ENCODE results near the gene APLN.

Gene APLN, protein sequence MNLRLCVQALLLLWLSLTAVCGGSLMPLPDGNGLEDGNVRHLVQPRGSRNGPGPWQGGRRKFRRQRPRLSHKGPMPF

DNA sequence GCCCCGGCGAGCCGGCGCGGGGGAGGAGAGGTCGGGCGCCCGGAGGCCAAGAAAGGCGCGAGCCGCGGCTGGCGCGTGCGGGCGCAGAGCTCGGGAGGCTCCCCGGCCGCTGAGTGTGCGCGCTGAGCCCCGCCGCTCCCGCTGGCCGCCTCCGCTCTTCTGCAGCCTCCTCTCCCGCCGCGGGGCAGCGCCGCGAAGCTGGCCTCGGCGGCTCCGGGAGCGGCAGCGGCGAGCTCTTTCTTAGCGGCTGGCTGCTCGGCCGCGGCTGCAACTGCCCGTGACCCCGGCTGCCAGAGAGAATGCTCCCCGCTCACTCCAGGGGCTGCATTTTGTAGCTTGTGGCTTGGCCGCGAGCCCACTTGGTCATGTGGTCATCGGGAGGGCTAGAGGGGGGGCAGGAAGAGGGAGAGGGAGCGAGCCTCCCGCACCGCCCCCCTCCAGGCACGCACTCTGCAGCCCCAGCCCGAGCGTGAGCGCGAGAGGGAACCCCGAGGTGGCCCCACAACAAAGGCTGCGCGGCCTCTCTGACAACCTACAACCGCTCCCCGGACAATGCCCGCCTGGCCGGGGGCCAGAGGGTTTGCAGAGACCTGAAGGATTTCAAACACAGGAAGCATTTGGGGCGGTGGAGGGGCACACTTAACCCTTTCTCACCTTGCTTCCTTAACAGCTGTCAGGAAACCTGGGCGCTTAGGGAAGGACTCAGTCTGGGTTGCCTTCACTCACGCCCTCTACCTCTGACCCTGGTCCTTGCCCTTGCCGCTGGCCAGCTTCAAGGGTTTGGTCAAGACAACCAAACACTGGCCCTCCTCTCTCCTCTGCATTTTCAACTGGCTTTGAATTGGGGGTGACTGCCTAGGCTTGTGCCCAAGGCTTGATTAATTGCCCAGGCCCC lies at the start of gene APLN:
TSS of gene APLN (minus strand) at position 305 of the 895 bp plus-strand sequence. CDS start 326 bp downstream, outside the sequence.
- DNase-seq: peak; percentile 66

DNA sequence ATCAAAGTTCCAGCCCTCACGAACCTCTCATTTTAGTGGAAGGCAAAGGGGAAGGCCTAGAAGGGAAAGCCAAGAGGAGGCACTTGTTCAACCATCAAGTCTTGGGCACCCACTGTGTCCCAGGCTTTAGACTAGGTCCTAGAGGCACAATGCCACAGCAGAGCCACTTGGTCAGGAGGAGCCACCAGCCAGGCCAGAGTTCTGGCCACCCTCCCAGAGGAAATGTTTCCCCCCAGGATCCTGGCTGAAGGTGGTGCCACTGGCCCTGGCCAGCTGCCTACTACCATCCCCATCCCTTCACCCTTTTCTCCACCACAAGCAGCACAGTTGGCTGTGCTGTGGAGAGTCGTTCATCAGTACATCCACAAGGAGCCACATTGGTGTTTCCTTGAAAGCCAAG lies 49.7 kb upstream of the APLN start:
- no peak for DNase-seq

DNA sequence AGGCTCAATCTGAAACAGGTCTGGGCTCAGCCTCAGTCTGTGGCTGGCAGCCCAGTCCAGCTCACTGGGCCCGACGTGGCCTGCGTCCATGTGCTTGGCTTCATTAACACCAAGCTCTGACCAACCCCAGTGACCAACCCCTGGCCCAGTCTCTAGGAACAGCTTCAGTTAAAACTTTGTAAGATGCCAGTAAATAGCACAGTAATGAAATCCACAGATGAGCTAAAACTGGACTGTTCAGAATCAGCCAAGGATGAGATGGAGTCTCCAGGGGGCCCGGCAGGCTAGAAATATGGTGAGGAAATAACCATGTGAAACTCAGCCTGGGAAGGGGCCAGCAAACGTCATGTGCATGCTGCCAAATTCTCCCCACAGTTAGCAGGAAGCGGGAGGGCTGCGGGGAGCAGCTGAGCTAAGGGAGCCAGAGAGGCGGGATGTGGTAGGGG lies 46.9 kb upstream of the APLN start:
- no peak for DNase-seq

DNA sequence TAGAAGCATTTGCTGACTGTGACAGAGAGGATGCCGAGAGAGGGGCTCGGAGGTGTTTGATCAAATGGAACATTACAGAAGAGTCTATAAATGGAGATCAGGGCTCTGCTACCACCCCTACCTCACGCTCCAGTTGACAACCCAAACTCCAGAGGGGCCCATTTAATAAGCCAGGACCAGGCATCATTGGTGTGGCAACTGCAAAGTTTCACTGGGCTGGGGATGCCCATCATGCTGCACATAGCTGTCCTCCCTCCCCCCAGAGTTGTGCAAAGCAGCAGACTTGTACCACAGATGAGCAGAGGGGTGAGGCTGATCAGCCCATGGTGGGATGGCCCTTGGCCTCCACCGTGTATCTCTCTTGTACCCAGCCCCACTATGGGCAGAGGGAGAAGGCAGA lies 45.8 kb upstream of the APLN start:
- DNase-seq: no peak

DNA sequence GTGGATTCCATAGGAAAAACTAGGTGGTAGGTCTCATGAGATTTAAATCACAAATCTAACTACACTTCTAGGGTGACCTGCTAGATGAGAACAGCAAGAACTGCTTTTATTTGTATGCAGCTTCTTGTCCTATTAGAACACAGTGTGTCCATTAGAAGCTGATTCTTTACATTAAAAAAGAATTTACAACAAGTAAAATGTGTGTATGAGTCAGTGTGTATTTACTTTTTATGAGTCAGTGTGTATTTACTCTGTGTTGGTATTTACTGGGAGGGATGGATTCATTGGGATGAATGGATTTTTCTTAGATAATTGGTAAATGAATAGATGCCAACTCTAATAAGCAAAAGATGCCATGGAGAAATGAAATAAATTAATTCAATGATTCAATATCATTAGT lies 43.4 kb upstream of the APLN start:
- no peak for DNase-seq

DNA sequence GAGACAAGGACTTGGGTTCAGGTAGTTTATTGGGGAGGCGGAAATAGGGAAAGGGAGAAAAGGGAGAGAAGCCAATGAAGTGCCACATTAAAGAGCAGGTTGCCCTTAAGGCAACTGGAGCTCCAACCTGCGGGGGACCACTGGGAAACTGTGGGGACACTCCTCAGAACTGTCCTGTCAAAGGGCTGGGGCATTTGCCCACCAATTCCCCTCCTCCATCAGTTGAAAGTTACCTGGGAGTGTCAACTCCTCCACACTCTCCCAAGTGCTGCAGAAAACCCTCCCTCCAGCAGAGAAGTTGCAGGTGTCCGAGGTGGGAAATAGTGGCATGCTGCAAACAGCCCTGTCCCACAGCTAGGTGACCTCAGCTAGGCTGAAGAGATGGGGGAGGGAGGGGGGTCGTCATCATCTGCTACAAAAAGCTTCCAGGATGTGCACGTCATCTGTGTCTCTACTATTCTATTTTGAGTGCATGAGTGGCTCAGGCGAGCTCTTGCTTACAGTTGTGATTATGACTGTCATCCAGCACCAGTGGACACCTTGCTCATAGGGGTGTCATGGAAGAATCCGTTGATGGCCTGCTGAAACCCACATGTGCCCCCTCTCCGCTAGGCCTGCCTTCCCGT lies 42.6 kb upstream of the APLN start:
- DNase-seq: no peak

DNA sequence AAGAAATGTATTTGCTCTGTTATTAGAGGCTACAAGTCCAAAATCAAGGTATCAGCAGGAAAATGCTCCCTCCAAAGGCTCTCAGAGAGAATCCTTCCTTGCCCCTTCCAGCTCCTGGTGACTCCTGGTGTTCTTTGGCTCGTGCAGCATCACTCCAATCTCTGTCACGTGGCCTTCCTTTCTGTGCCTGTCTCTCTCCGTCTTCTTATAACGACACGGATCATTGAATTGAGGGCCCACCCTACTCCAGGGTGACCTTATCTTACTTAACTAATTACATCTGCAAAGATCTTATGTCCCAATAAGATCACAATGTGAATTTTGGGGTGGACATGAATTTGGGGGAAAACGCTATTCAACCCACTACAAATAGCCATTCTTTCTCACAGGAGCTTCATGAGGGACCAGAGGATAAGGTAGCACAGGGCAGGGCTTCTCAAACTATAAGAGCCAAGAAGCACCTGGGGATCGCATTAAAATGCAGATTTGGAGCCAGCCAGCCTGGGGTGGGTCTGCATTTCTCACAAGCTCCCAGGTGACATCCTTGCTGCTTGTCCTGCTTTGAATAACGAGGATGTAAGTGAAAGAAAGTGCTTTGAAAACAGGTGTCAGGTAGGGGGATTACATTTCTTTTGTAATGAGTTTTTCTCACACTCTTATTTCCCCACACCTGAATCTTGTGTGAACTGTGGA lies 41.9 kb upstream of the APLN start:
- DNase-seq: no peak

DNA sequence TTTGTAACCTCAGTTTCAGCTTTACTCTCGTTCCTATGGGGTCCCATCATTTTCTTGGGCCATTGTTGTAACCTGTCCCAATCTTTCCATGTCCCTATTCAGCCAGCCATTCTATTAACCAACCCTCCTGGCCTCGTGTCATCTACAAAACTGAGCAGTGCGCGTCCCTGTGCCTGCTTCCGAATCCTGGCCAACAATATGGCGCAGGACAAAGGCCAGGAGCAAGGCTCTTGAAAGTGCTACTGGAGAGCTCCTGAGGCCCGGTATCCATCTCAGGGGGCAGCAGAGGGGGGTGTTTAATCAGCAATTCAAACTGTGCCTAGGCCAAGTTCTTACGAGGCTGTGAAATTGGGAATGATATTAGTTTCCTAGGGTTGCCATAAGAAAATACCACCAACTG lies 41.2 kb upstream of the APLN start:
- no peak for DNase-seq

DNA sequence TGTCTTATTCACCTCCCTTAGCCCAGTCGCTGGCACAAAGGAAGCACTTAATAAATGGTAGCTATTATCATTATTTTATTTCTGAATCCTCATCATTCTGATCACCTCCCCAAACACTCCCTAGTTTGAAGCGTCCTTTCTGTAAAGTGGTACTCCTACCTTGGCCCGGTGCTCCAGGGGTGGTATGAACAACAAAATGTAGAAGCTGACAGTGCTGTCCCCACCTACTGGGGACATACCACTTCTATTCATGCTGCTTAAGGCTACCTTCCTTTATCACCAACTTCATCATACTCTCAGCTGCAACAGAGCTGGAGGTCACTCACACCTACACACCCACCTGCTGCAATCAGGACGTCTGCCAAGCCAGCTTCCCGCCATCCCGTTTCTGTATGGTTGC lies 40.8 kb upstream of the APLN start:
- no peak for DNase-seq

DNA sequence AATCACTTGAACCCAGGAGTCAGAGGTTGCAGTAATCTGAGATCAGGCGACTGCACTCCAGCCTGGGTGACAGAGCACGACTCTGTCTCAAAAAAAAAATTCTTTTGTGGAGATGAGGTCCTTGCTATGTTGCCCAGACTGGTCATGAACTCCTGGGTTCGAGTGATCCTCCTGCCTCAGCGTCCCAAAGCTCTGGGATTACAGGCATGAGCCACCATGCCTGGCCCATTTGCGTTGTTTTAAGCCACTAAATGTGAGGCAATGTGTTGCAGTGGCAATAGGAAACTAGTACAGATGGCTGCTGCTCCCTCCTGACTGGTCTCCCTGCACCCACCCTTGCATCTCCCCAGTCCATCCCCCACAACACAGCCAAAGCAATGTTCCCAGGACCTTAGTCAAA lies 40.0 kb upstream of the APLN start:
- no peak for DNase-seq

DNA sequence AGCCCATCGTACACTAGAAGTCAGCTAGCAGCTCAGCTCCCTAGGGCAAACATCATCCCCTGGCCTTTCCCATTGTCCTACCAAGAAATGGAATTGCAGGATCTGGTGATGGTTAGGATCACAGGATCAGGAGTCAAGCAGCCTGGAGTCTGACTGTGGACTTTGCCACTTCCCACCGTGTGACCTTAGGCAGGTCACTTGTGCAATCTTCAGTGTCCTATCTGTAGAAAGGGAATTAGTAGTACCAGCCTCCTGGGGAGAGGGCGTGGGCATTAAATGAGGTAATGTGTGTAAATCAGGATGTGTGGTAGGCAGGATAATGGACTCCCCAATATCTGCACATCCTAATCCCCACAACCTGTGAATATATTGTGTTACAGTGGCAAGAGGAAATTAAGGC lies 38.6 kb upstream of the APLN start:
- no peak for DNase-seq

DNA sequence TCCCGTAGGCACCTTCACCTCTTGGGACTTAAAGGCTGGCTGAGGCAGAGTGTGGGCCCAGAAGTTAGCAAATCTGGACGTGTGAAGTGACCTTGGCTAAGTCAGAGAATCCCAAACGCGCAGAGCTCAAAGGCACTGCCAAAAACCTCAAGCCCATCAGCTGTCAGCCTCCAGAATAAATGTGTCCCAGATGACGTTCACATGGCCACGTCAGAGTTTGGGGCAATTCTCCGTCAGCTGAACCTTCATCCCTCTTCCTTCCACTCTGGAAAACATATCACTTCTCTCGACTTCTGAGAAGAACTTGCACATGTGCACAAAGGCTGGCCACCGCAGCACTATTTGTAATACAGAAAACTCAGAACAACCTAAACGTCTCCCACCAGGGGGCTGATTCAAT lies 35.7 kb upstream of the APLN start:
- DNase-seq: no peak

DNA sequence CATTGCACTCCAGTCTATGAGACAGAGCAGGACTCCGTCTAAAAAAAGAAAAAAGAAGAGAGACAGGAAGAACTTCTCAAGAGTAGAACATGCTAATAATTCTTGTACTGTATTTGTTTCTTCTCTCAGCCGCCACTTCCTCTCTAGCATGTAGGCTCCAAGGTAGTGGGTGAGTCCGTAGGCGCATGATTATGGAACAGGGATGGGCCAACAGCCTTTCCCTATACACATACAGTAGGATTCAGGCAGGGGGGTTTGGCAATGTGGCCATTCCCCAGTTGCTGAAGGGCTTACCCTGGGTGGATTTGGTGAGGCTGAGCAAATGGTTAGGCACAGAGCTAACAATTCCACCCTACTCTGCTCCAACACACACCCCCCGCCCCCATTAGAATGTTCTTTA lies 35.0 kb upstream of the APLN start:
- DNase-seq: no peak

DNA sequence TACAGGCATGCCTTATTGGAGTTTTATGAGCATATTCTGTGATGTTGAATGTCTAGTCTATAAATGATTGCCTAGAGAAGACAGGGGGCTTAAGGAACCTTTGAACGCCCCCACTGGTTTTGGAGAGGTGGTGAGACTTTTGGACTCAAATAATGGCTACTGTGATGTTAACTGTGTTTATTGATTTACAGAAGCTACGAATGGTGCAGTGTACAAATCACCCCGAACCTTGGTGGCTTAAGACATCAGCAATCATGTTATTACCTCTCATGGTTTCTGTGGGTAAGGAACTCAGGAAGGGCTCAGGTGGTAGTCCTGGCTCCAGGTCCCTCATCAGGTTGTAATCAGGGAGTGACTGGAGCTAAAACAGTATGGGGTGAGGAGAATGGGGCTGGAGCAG lies 33.3 kb upstream of the APLN start:
- no peak for DNase-seq

DNA sequence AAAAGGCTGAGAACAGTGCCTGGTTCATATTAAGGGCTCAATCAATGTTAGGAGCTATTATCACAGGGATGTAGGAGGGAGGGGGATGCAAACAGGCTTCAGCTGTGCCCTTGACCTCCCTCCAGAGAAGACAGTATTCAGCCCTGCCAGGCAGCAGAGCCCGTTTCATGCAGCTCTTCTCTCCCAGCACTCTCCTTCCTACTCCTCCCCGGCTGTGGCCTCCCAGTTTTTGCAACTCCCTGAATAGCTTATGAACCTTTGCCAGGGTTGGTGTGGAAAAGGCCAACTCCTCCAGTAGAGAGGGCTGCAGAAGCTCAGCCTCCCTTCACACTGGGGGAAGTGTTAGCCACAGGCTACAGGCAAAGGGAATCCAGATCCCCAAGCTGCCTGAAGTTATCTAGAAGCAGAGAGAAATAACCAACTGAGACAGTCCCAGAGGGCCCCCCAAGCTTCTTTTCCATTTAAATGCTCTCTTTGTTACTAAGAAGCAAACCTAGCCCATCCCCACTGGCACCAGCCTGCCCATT lies 31.7 kb upstream of the APLN start:
- DNase-seq: no peak

DNA sequence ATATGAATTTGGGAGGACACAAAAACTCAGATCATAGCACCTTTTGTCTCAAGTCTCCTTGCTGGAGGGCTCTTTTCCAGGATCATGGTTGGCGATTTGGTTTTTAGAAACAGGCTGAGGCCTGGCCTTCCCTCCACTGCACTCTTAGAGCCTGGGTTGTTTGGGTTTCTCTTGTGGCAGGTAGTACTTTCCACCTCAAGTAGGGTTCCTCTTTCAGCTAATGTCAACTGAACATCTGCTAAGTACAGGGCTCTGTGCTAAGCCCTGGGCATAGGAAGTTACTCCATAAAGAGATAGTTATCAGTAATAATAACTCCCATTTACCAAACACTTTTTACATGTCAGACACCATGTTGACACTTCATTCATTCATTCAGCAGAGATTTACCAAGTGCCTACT lies 28.2 kb upstream of the APLN start:
- DNase-seq: no peak

DNA sequence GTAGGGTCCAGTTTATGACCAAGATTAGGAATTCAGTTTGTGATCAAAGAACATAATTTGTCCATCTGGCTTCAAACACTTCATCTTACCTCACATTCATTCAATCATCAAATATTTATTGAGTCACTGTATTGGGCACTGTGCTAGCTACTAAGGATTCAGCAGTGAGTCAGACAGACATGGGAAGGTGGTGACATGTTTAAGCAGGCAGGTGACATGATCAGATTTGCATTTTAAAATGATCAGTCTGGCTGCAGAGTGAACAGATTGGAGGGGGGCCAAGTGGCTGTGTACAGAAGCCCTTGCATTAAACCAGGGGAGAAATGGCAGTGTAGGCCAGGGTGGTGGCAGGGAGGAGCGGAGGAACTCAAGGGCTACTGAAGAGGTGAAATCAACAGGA lies 25.1 kb upstream of the APLN start:
- DNase-seq: peak; percentile 79

DNA sequence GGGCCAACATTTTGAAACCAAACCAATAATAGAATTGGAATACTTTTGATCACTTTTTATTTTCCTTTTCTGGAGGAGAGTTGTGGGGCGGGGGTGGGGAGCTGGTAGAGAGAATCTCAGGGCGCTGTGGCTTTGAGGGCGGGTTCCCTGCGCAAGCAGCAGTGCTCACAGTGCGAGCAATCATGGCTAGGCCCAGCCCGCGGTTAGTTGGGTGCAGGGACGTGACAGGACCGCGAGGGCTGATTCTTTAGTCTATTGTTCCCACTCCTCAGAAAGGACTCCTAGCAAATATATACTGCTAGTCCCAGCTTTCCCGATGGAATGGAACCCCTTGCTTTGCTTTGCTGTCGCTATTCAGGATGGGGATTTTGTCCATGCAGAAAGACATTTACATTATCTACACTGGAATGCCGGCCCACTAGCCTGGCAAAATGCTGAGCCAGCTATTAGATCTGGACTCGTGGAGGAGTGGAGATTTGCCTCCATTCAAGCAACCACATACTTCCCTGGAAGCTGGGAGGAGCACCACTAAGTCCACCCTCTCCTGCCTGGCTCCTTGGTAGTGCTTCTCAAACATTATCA lies 23.9 kb upstream of the APLN start:
- peak; percentile 60 for DNase-seq

DNA sequence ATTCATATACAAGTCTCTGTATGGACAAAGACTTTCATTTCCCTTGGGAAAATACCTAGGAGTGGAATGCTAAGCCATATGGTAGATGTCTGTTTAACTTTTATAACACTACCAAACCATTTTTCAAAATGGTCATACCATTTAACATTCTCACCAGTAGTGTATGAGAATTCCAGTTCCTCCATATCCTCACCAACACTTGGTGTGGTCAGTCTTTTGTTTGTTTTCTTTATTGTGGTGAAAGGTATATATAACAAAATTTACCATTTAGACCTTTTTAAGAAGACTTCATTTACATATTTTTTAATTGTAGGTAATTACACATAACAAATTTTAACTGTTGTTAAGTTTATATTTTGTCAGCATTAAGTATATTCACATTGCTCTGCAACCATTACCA lies 12.7 kb upstream of the APLN start:
- no peak for DNase-seq

DNA sequence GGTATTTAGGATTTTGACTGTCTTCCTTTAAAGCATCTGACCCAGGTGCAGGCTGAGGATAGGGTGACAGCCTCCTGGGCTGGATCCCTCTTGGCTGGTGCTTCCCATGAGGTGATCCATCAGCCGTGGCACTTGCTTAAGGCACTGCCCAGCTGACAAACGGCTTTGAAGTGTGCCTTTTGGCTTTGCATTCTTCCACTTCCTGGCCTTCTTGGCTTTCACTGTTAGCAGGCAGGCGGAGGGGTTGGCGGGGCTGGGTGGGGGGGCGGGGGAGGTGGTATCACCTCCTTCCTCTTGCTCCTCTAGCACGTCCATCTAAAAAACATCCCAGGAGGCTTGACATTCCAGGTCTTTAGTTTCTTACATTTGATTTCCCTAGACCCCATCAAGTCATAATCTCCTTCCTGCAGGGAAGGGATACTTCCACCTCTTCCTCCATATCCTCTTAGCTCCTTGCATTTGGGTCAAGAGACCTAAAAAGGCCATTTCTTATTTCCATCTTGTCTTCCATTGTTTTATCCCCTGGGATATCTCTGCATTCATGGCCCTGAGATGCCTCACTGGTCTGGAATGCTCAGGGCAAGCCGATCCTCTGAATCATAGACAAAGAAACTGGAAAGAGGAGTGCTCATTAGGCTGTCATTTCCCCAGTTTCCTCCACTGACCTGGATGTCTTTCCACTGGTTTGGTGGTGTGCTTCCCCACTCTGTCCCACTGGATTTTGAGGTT lies 11.3 kb upstream of the APLN start:
- DNase-seq: no peak

DNA sequence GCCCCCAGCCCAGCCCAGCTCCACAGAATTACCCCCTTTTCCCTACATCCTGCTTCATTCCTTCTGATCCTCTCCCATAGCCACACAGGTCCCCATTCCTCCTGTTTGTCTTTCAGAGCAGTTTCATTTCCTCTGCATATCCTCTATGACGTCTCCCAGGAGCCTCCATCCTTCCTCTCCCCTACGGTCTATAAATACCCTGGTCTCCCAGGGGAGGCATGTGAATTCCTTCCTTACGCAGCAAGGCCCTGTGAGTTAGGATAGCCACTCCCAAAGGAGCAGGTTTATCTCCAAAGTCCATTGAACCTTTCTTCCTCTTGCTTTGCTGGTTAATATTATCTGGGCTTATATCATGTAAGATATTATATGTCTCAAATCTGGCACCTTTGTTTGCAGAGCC lies 8.4 kb upstream of the APLN start:
- no peak for DNase-seq

DNA sequence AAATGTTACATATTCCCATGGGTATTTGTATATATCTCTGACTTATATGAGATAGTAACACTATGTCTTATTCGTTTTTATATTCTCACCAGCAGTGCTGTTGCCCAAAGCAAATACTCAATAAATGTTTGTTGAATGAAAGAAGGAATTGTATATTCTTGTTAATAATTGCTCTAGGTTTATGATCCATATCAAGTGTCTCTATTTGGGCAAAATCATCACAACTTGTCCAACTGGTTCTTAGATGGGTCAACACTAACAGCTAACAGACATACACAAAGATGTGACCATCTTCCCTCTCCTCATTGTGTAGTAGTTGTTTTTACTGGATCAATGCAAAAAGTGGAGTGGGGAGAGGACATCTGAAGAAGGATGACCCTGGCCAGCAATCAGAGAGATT lies 6.6 kb upstream of the APLN start:
- DNase-seq: no peak

Measured in NCI-H1092 treated with DMSO at 0.1 percent for 48 hours (cell line).